ENCODE results near the gene SLC7A7. TPM values are rescaled to one million over a fixed set of nuclear protein-coding genes. Genes with fewer than 3 reads are reported as not detected.

The SLC7A7 gene
- total RNA-seq, 1 donor from 2014 or later = 14.3 TPM

GRCh38 chr14:22772725-22773124, 42.5 kb downstream of the SLC7A7 start:
- peaks cover 35% of the 10 kb centered on the region for H3K36me3 Mint-ChIP-seq (ENCODE audit: low read depth, unreplicated experiment)
- peaks cover 18% of the 10 kb centered on the region for H3K79me2 ChIP-seq (ENCODE audit: insufficient read depth, low read length)
- H3K4me3 Mint-ChIP-seq (ENCODE audit: unreplicated experiment) = no peak overlapping the region
- H3K4me1 Mint-ChIP-seq (ENCODE audit: low read depth, unreplicated experiment) = peaks cover 18% of the 10 kb centered on the region
- no peaks in the 10 kb centered on the region for H3K27me3 ChIP-seq (ENCODE audit: insufficient read depth, low read length)
- peaks cover 13% of the 10 kb centered on the region for H3K4me1 ChIP-seq (ENCODE audit: insufficient read depth, low read length)
- no peak overlapping the region for H3K27ac Mint-ChIP-seq (ENCODE audit: unreplicated experiment)
- no peak overlapping the region for H2AFZ ChIP-seq (ENCODE audit: low read depth, low read length)
- no peaks in the 10 kb centered on the region for H3K27me3 Mint-ChIP-seq (ENCODE audit: low read depth, unreplicated experiment)
- H3K9ac ChIP-seq (ENCODE audit: low read length) = no peak overlapping the region
- H3K9me3 Mint-ChIP-seq (ENCODE audit: unreplicated experiment) = no peaks in the 10 kb centered on the region
- H3K36me3 ChIP-seq (ENCODE audit: insufficient read depth, low read length) = peaks cover 46% of the 10 kb centered on the region
- no peak overlapping the region for H3K27ac ChIP-seq (ENCODE audit: low read depth, low read length)
- no peak for FAIRE-seq
- H3K9me3 ChIP-seq (ENCODE audit: insufficient read depth, low read depth, low read length) = no peaks in the 10 kb centered on the region
- no peak overlapping the region for H3K4me2 ChIP-seq (ENCODE audit: low read length)
- H4K20me1 ChIP-seq (ENCODE audit: insufficient read depth, low read length) = peaks cover 16% of the 10 kb centered on the region
- no peak overlapping the region for H3K4me3 ChIP-seq (ENCODE audit: insufficient read depth, low read depth, low read length)
- no peak for DNase-seq (ENCODE audit: low read depth)
- TF ChIP-seq EZH2 (IDR thresholded peaks at IDR 0.05; ENCODE audit: insufficient read depth, low read length) (no peak), CTCF (IDR thresholded peaks at IDR 0.05; ENCODE audit: insufficient read depth, low read depth, low read length) (no peak)

- Mint-ChIP-seq H3K4me1 (ENCODE audit: low read depth, unreplicated experiment) (peaks cover 25% of the 10 kb centered on the region), H3K27ac (ENCODE audit: unreplicated experiment) (no peak overlapping the region), H3K27me3 (ENCODE audit: low read depth, unreplicated experiment) (no peaks in the 10 kb centered on the region), H3K4me3 (ENCODE audit: unreplicated experiment) (no peak overlapping the region), H3K9me3 (ENCODE audit: unreplicated experiment) (no peaks in the 10 kb centered on the region), H3K36me3 (ENCODE audit: low read depth, unreplicated experiment) (peaks cover 34% of the 10 kb centered on the region)
- H3K9ac ChIP-seq (ENCODE audit: low read length) = no peak overlapping the region
- no peak overlapping the region for H3K27ac ChIP-seq (ENCODE audit: low read depth, low read length)
- no peak for DNase-seq (ENCODE audit: low read depth)
- peaks cover 46% of the 10 kb centered on the region for H3K36me3 ChIP-seq (ENCODE audit: insufficient read depth, low read length)
- no peak for FAIRE-seq
- no peaks in the 10 kb centered on the region for H3K9me3 ChIP-seq (ENCODE audit: insufficient read depth, low read depth, low read length)
- TF ChIP-seq EZH2 (IDR thresholded peaks at IDR 0.05; ENCODE audit: insufficient read depth, low read length) (no peak), CTCF (IDR thresholded peaks at IDR 0.05; ENCODE audit: insufficient read depth, low read depth, low read length) (no peak)
- H3K79me2 ChIP-seq (ENCODE audit: insufficient read depth, low read length) = peaks cover 35% of the 10 kb centered on the region
- H2AFZ ChIP-seq (ENCODE audit: low read depth, low read length) = no peak overlapping the region
- no peaks in the 10 kb centered on the region for H3K27me3 ChIP-seq (ENCODE audit: insufficient read depth, low read length)
- no peak overlapping the region for H3K4me3 ChIP-seq (ENCODE audit: insufficient read depth, low read depth, low read length)
- H3K4me1 ChIP-seq (ENCODE audit: insufficient read depth, low read length) = peaks cover 19% of the 10 kb centered on the region
- no peak overlapping the region for H3K4me2 ChIP-seq (ENCODE audit: low read length)
- peaks cover 19% of the 10 kb centered on the region for H4K20me1 ChIP-seq (ENCODE audit: insufficient read depth, low read length)
These were observed 44.6 kb downstream of the SLC7A7 start for GRCh38 chr14:22770481-22771187.

GRCh38 chr14:22769369-22769768, 45.9 kb downstream of the SLC7A7 start:
- no peaks in the 10 kb centered on the region for H3K9me3 Mint-ChIP-seq (ENCODE audit: unreplicated experiment)
- no peak for DNase-seq (ENCODE audit: low read depth)
- peak overlapping the region; percentile 27 for H3K9ac ChIP-seq (ENCODE audit: low read length)
- TF ChIP-seq CTCF (IDR thresholded peaks at IDR 0.05; ENCODE audit: insufficient read depth, low read depth, low read length) (no peak), EZH2 (IDR thresholded peaks at IDR 0.05; ENCODE audit: insufficient read depth, low read length) (no peak)
- H3K36me3 ChIP-seq (ENCODE audit: insufficient read depth, low read length) = peaks cover 46% of the 10 kb centered on the region
- H3K4me2 ChIP-seq (ENCODE audit: low read length) = peak overlapping the region; percentile 27
- H2AFZ ChIP-seq (ENCODE audit: low read depth, low read length) = no peak overlapping the region
- peak overlapping the region; percentile 16 for H3K27ac ChIP-seq (ENCODE audit: low read depth, low read length)
- H3K4me3 Mint-ChIP-seq (ENCODE audit: unreplicated experiment) = peak overlapping the region; percentile 66
- no peaks in the 10 kb centered on the region for H3K27me3 ChIP-seq (ENCODE audit: insufficient read depth, low read length)
- H3K4me1 Mint-ChIP-seq (ENCODE audit: low read depth, unreplicated experiment) = peaks cover 27% of the 10 kb centered on the region
- no peak overlapping the region for H3K27ac Mint-ChIP-seq (ENCODE audit: unreplicated experiment)
- FAIRE-seq = no peak
- peaks cover 31% of the 10 kb centered on the region for H3K36me3 Mint-ChIP-seq (ENCODE audit: low read depth, unreplicated experiment)
- no peaks in the 10 kb centered on the region for H3K9me3 ChIP-seq (ENCODE audit: insufficient read depth, low read depth, low read length)
- H3K79me2 ChIP-seq (ENCODE audit: insufficient read depth, low read length) = peaks cover 35% of the 10 kb centered on the region
- no peak overlapping the region for H3K4me3 ChIP-seq (ENCODE audit: insufficient read depth, low read depth, low read length)
- no peaks in the 10 kb centered on the region for H3K27me3 Mint-ChIP-seq (ENCODE audit: low read depth, unreplicated experiment)
- peaks cover 19% of the 10 kb centered on the region for H4K20me1 ChIP-seq (ENCODE audit: insufficient read depth, low read length)
- H3K4me1 ChIP-seq (ENCODE audit: insufficient read depth, low read length) = peaks cover 19% of the 10 kb centered on the region
